ENCODE results near the gene TEK.

The TEK gene

GRCh38 chr9:27073841-27074728 lies 34.9 kb upstream of the TEK start:
- Histone ChIP-seq H3K4me3 (ENCODE audit: low read depth, low read length) (no peak overlapping the region), H3K79me2 (no peaks in the 10 kb centered on the region), H3K4me2 (ENCODE audit: low read length) (no peak overlapping the region), H2AFZ (no peak overlapping the region), H3K27me3 (ENCODE audit: control insufficient read depth, insufficient read depth, low read length) (no peaks in the 10 kb centered on the region), H3K9me3 (ENCODE audit: control insufficient read depth, low read length) (no peaks in the 10 kb centered on the region), H3K27ac (no peak overlapping the region), H3K9ac (no peak overlapping the region), H3K36me3 (ENCODE audit: control insufficient read depth, insufficient read depth, low read length) (no peaks in the 10 kb centered on the region), H3K4me1 (no peaks in the 10 kb centered on the region)
- TF ChIP-seq, protein P1, sequence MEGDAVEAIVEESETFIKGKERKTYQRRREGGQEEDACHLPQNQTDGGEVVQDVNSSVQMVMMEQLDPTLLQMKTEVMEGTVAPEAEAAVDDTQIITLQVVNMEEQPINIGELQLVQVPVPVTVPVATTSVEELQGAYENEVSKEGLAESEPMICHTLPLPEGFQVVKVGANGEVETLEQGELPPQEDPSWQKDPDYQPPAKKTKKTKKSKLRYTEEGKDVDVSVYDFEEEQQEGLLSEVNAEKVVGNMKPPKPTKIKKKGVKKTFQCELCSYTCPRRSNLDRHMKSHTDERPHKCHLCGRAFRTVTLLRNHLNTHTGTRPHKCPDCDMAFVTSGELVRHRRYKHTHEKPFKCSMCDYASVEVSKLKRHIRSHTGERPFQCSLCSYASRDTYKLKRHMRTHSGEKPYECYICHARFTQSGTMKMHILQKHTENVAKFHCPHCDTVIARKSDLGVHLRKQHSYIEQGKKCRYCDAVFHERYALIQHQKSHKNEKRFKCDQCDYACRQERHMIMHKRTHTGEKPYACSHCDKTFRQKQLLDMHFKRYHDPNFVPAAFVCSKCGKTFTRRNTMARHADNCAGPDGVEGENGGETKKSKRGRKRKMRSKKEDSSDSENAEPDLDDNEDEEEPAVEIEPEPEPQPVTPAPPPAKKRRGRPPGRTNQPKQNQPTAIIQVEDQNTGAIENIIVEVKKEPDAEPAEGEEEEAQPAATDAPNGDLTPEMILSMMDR (IDR thresholded peaks at IDR 0.05), result no peak

DNA sequence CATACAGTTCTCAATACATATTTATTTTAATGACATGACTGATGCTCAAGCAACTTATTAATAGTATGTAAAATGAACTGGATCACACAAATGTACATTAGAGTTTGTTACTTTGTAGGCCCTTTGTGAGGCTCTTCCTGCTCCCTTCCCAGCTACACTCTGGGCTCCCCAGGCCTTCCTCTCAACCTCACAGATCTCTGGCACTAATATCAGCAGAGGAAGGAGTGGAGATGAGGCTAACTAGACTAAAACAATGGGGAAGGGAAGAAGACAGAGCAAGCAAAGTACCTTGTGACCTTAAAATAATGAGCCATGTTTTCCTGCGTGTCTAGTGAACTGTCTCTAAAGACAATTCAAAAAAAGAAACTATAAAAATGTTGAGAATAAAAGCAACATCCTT lies 30.3 kb upstream of the TEK start:
- Histone ChIP-seq H3K4me2 (ENCODE audit: low read length) (no peak overlapping the region), H3K9ac (no peak overlapping the region), H3K4me1 (no peaks in the 10 kb centered on the region), H3K27ac (no peak overlapping the region), H2AFZ (no peak overlapping the region), H3K9me3 (ENCODE audit: control insufficient read depth, low read length) (no peaks in the 10 kb centered on the region), H3K4me3 (ENCODE audit: low read depth, low read length) (no peak overlapping the region), H3K36me3 (ENCODE audit: control insufficient read depth, insufficient read depth, low read length) (no peaks in the 10 kb centered on the region), H3K79me2 (no peaks in the 10 kb centered on the region), H3K27me3 (ENCODE audit: control insufficient read depth, insufficient read depth, low read length) (no peaks in the 10 kb centered on the region)
- TF ChIP-seq, protein P1 (IDR thresholded peaks at IDR 0.05), result no peak

GRCh38 chr9:27085456-27085855 lies 23.6 kb upstream of the TEK start:
- H3K4me3 ChIP-seq (ENCODE audit: low read depth, low read length), result no peak overlapping the region
- no peaks in the 10 kb centered on the region for H3K9me3 ChIP-seq (ENCODE audit: control insufficient read depth, low read length)
- no peak overlapping the region for H3K27ac ChIP-seq
- no peaks in the 10 kb centered on the region for H3K79me2 ChIP-seq
- H3K36me3 ChIP-seq (ENCODE audit: control insufficient read depth, insufficient read depth, low read length), result no peaks in the 10 kb centered on the region
- TF ChIP-seq, protein P1 (IDR thresholded peaks at IDR 0.05), result no peak
- no peaks in the 10 kb centered on the region for H3K4me1 ChIP-seq
- H2AFZ ChIP-seq, result no peak overlapping the region
- H3K27me3 ChIP-seq (ENCODE audit: control insufficient read depth, insufficient read depth, low read length), result no peaks in the 10 kb centered on the region
- no peak overlapping the region for H3K9ac ChIP-seq
- H3K4me2 ChIP-seq (ENCODE audit: low read length), result no peak overlapping the region

GRCh38 chr9:27086818-27087680 lies 22.0 kb upstream of the TEK start:
- Histone ChIP-seq H3K9ac (no peak overlapping the region), H3K36me3 (ENCODE audit: control insufficient read depth, insufficient read depth, low read length) (no peaks in the 10 kb centered on the region), H3K4me2 (ENCODE audit: low read length) (no peak overlapping the region), H3K4me3 (ENCODE audit: low read depth, low read length) (no peak overlapping the region), H3K79me2 (no peaks in the 10 kb centered on the region), H3K27ac (no peak overlapping the region), H3K9me3 (ENCODE audit: control insufficient read depth, low read length) (no peaks in the 10 kb centered on the region), H3K4me1 (no peaks in the 10 kb centered on the region), H3K27me3 (ENCODE audit: control insufficient read depth, insufficient read depth, low read length) (no peaks in the 10 kb centered on the region), H2AFZ (no peak overlapping the region)
- TF ChIP-seq, protein P1 (IDR thresholded peaks at IDR 0.05), result no peak
